ENCODE measurements around the gene CNTNAP3B.
A peak's percentile ranks its signal among the peaks of the same experiment; 100 is the strongest.
"Not testable (repeated sequence)": the region's sequence is repeated elsewhere in the genome, so short reads cannot be mapped to it uniquely, and the experiment has no call there.

Gene CNTNAP3B

DNA sequence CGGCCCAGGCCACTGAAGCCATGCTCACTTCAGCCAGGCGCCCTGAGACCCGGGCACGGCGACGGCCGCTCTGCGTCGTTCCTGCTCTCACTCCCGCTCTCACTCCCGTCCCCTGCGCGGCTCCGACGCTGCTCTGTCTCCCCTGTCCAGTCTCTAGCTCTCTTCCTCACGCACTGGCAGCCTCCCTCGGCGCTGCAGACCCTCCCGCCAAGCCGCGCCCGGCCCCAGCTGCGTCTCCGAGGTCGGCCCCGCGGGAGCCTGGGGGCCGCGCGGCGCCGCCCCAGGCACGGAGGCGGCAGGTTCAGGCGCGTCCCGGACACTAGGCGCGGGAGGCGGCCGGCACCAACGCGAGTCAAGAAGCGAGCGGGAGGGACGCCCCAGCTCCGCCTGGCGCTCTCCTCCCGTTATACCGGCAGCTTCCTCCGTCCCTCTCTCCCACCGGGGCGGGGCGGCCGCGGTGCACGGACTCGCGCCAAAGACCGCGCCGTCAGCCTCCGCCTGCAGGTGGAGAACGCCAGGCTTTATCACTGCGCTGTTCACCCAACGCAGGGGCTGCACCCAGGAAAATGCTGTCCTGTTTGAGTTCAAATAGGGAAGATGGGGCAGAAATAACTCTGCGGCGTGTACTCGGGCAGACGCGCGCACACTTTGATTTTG is at the start of gene CNTNAP3B:
Gene CNTNAP3B (minus strand): TSS at position 354 of the 657 bp plus-strand sequence. CDS start 332 bp downstream, at position 22.
- in situ Hi-C loops (cut with HindIII; ENCODE audit: low pct_unique_long_range_greater_than_20kb, low sequenced_read_pairs); DNase-seq (ENCODE audit: low read depth in 1 of 2, low spot score in 1 of 2): not testable (repeated sequence)

DNA sequence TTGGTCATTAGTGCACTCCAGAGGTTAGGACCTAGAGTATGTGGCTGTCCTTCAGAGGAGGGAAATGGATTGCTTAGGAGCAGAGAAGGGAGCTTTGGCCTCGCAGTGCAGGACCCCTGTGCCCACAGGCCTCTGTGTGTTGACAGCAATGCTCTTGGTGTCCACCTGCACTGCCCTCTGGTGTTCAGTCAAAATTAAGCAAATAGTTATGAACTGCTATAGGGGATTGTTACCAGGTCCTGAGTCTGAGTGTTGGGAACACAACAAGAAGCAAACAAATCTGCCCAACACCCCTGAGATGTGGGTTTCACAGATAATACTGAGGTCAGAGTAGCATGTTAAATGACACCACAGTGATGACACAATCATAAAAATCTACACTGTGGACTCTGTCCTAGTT is 31.1 kb upstream of the CNTNAP3B start:
- in situ Hi-C loops (cut with HindIII; ENCODE audit: low pct_unique_long_range_greater_than_20kb, low sequenced_read_pairs) = not testable (repeated sequence)
- peak in 1 of 2 experiments; percentile 10 for DNase-seq (ENCODE audit: low read depth in 1 of 2, low spot score in 1 of 2)

GRCh38 chr9:42127056-42127841 is 2.0 kb downstream of the CNTNAP3B start:
- DNase-seq (ENCODE audit: low read depth in 1 of 2, low spot score in 1 of 2); in situ Hi-C loops (cut with HindIII; ENCODE audit: low pct_unique_long_range_greater_than_20kb, low sequenced_read_pairs): not testable (repeated sequence)

GRCh38 chr9:42121007-42121406 is 8.2 kb downstream of the CNTNAP3B start:
- in situ Hi-C loops (cut with HindIII; ENCODE audit: low pct_unique_long_range_greater_than_20kb, low sequenced_read_pairs) = not testable (repeated sequence)
- DNase-seq (ENCODE audit: low read depth in 1 of 2, low spot score in 1 of 2) = peak in 1 of 2 experiments; percentile 41

DNA sequence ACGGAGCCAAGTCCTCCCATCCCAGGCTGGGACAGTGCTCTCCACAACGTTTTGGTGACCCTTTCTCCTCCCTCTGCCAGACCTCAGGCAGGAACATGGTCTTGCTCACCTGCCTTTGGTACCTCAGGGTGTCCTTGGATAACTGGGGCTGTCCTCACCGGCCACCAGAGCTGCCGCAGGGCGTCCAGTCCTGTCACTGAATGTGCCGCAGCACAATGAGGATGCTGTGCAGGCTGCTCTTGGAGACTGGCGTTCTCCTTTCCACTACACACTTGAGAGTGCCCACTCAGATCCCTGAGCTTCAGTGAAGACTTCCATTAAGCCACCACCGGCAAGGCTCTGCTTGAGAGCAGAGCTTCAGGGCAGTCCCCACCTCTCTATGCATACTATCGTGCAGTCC is 33.3 kb downstream of the CNTNAP3B start:
- DNase-seq (ENCODE audit: low read depth in 1 of 2, low spot score in 1 of 2); in situ Hi-C loops (cut with HindIII; ENCODE audit: low pct_unique_long_range_greater_than_20kb, low sequenced_read_pairs): not testable (repeated sequence)

DNA sequence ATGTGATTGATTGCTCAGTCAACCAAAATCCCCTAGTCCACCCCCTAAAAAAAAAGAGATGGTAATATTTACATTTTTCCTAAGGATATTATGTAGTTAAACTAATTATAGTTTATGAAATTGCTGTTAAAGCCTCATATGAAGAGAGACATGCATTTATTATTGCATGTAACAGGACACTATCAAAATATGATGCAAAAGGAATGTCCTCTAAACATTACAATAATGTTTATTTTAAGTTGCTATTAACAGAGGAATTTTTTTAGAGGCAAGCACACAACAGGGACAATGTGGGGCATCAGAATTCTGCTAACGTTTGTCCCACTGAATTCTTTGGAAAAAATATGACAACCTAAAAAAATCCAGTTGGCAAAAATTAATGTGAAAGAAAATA is 44.7 kb downstream of the CNTNAP3B start:
- in situ Hi-C loops (cut with HindIII; ENCODE audit: low pct_unique_long_range_greater_than_20kb, low sequenced_read_pairs); DNase-seq (ENCODE audit: low read depth in 1 of 2, low spot score in 1 of 2): not testable (repeated sequence)

- in situ Hi-C loops (cut with HindIII; ENCODE audit: low pct_unique_long_range_greater_than_20kb, low sequenced_read_pairs); DNase-seq (ENCODE audit: low read depth in 1 of 2, low spot score in 1 of 2): not testable (repeated sequence)
Measured at GRCh38 chr9:42083877-42084558, 45.2 kb downstream of the CNTNAP3B start.

- in situ Hi-C loops (cut with HindIII; ENCODE audit: low pct_unique_long_range_greater_than_20kb, low sequenced_read_pairs); DNase-seq (ENCODE audit: low read depth in 1 of 2, low spot score in 1 of 2): not testable (repeated sequence)
Measured at GRCh38 chr9:42080376-42080775, 48.9 kb downstream of the CNTNAP3B start.

DNA sequence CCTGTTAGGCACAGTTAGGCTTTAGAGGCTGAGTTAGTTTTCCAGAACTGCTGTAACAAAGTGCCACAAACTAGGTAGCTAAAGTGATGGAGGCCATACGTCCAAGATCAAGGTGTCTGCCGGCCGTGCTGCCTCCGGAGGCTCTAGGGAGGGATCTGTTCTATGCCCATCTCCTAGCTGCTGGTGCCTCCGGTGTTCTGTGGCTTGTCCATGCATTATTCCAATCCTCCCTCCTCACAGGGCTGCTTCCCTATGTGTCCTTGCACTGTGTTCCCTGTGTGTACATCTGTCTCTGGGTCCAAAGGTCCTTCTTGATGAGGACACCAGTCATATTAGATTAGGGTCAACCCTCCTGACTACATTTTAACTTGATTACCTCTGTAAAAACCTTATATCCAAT is 54.4 kb downstream of the CNTNAP3B start:
- DNase-seq (ENCODE audit: low read depth in 1 of 2, low spot score in 1 of 2); in situ Hi-C loops (cut with HindIII; ENCODE audit: low pct_unique_long_range_greater_than_20kb, low sequenced_read_pairs): not testable (repeated sequence)

DNA sequence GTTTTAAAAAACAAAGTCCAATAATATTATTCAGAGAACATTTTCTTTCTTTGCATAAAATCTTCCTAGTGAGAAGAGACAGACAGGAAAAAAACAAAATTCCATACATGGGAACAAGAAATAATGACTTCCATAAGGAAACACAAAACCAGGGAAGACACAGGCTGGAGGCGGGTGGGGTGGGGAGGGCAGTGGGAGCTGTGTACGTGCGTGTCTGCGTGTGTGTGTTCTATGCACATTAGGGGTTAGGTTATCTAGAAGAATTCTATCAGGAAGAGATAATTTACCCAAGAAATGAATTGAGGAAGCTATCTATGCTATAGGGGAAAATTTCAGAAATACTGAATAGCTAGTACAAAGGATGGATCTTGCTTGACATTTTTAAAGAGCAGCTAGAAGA is 58.2 kb downstream of the CNTNAP3B start:
- in situ Hi-C loops (cut with HindIII; ENCODE audit: low pct_unique_long_range_greater_than_20kb, low sequenced_read_pairs); DNase-seq (ENCODE audit: low read depth in 1 of 2, low spot score in 1 of 2): not testable (repeated sequence)

DNA sequence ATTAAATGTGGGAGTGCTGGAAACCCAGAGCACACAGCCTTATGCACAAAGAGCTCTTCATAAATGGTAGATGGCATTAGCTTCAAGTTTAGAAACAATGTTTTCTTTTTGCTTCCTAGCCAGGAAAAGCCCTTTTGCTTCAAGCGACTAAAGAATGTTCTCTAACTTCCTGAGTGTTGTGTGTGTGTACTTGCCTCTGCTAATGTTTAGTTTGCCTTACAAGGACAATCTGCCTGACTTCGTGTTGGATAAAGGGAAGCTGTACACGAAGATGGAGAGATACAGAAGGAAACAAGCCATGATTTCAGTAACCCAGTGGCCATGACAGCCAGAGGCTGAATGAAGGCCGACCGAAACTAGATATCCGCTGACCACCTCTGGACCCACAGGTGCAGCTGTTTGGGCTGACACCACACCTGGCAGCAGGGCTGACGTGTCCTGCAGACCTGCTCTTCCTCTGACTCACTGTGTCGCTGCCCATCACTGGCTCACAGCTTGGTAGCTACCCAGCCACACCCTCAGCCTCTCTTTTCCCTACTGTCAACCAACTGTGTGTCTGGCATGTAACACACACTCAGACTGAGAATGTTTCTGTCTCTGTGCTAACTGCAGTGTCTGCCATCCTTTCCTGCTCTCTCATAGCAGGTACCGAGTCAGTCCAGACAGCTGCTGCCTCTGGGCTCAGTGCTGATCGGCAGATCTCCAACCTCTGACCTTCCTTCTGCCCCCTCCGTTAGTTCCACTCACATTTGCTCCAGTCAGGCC is 59.0 kb downstream of the CNTNAP3B start:
- DNase-seq (ENCODE audit: low read depth in 1 of 2, low spot score in 1 of 2); in situ Hi-C loops (cut with HindIII; ENCODE audit: low pct_unique_long_range_greater_than_20kb, low sequenced_read_pairs): not testable (repeated sequence)

DNA sequence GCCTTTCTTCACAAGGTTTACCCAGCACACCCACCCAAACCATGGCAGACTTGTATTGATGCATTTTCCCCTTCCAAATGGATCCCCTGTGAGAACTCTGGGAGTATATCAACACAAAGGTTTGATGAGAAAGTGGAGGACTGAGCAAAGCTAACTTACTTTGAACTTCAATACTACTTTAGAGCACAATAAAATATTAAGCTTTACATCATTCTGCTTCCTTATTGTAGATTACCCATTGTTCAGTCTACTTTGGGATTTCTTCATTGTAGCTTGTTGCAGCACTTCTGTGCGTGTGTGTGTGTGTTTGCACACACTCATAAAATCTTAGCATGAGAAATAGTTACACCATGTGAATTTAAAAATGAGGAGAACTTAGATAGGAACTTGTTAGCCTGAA is 75.4 kb downstream of the CNTNAP3B start:
- in situ Hi-C loops (cut with HindIII; ENCODE audit: low pct_unique_long_range_greater_than_20kb, low sequenced_read_pairs); DNase-seq (ENCODE audit: low read depth in 1 of 2, low spot score in 1 of 2): not testable (repeated sequence)

GRCh38 chr9:42050701-42051100 is 78.5 kb downstream of the CNTNAP3B start:
- in situ Hi-C loops (cut with HindIII; ENCODE audit: low pct_unique_long_range_greater_than_20kb, low sequenced_read_pairs); DNase-seq (ENCODE audit: low read depth in 1 of 2, low spot score in 1 of 2): not testable (repeated sequence)

DNA sequence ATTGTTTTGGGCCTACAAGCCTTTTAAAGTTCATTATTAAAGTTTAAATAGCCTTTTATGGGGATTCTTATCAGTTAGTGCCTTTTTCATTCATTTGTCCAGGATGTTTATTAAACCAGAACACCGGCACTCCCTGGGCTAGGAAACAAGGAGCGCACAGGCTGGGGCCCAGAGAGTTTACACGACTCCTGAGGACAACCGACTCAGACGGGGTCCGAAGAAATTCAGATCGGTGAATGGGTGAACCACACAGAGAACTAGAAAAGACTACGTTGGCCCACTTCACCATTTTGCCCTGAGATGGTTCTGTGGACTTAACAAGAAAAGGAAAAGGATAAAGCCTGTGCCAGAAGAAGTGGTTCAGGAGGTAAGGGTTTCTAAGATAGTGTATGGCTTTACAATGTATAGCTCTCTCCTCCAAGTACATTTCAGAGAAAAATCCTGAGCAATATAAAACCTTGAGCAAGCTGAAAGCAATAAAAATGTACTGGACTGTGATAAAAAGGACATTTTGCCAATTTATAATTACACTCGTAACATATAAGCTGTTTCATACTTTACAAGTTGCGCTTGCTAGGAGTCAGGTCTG is 84.7 kb downstream of the CNTNAP3B start:
- DNase-seq (ENCODE audit: low read depth in 1 of 2, low spot score in 1 of 2); in situ Hi-C loops (cut with HindIII; ENCODE audit: low pct_unique_long_range_greater_than_20kb, low sequenced_read_pairs): not testable (repeated sequence)

DNA sequence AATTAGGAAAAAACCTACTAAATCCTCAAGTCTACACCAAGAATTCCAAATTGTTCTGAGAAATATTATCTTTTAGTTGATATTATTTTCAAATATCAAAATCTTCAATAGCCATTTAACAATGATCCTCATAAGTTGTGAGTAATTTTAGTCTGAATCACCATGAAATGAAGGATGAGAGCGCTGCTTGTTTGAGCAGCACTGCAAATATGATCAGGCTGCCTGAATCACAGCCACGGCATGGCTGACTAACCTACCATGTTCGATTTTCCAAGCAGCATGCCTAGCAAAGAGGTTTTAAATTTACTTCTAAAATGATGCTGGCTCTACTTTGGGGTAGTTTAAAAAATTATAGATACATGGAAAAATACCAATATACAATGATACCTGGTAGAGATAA is 95.7 kb downstream of the CNTNAP3B start:
- in situ Hi-C loops (cut with HindIII; ENCODE audit: low pct_unique_long_range_greater_than_20kb, low sequenced_read_pairs); DNase-seq (ENCODE audit: low read depth in 1 of 2, low spot score in 1 of 2): not testable (repeated sequence)

- in situ Hi-C loops (cut with HindIII; ENCODE audit: low pct_unique_long_range_greater_than_20kb, low sequenced_read_pairs) = not testable (repeated sequence)
Measured at GRCh38 chr9:42020639-42021038, 108.6 kb downstream of the CNTNAP3B start.

GRCh38 chr9:42018220-42018922 is 110.9 kb downstream of the CNTNAP3B start:
- DNase-seq (ENCODE audit: low read depth in 1 of 2, low spot score in 1 of 2); in situ Hi-C loops (cut with HindIII; ENCODE audit: low pct_unique_long_range_greater_than_20kb, low sequenced_read_pairs): not testable (repeated sequence)

More at GRCh38 chr9:42020639-42021038, 108.6 kb downstream of the CNTNAP3B start:
- not testable (repeated sequence) for DNase-seq (ENCODE audit: low read depth in 1 of 2, low spot score in 1 of 2)
